DND-41 (cell line): ENCODE measurements around the gene CTIF.

Experiments
- ATAC-seq: fragments of 200-7000 bp; cut with Tn5 transposase; 3 replicates; pipeline ENCODE4 v1.9.1; 2021; ENCODE audit warnings: low read depth; ENCODE audit not compliant: insufficient read depth
- DNase-seq: peaks from one replicate; pipeline ENCODE4 v3.0.0-alpha.2; 2020
- H2AFZ ChIP-seq: 2 replicates; pipeline ENCODE4 v1.6.0; 2012; ENCODE audit warnings: low read depth, low read length
- H3K27ac ChIP-seq: 2 replicates; pipeline ENCODE4 v1.5.1; 2012; ENCODE audit warnings: low read length, inconsistent platforms
- H3K27me3 ChIP-seq: fragments of 200-600 bp; sonication (generic); 2 replicates; pipeline ENCODE4 v1.6.0; 2012; ENCODE audit warnings: low read length, mild to moderate bottlenecking, inconsistent platforms; ENCODE audit not compliant: insufficient read depth, poor library complexity
- H3K36me3 ChIP-seq: 2 replicates; pipeline ENCODE4 v1.5.1; 2012; ENCODE audit warnings: low read length, inconsistent platforms; ENCODE audit not compliant: insufficient read depth
- H3K4me1 ChIP-seq: 2 replicates; pipeline ENCODE4 v1.5.1; 2012; ENCODE audit warnings: mild to moderate bottlenecking, low read length; ENCODE audit not compliant: insufficient read depth
- H3K4me2 ChIP-seq: 2 replicates; pipeline ENCODE4 v1.6.0; 2012; ENCODE audit warnings: mild to moderate bottlenecking, moderate library complexity, low read length, inconsistent platforms; ENCODE audit not compliant: insufficient read depth
- H3K4me3 ChIP-seq, 2 experiments: fragments of 200-600 bp in 1 of 2; shearing (Covaris generic) in 1 of 2; 2 replicates each; pipeline ENCODE4 v1.5.1; 2012 to 2016; ENCODE audit warnings: inconsistent platforms in 2 of 2, low read length in 2 of 2, mild to moderate bottlenecking in 2 of 2, low read depth in 1 of 2, moderate library complexity in 1 of 2
- H3K79me2 ChIP-seq: 2 replicates; pipeline ENCODE4 v1.6.0; 2012; ENCODE audit warnings: low read length, inconsistent platforms; ENCODE audit not compliant: insufficient read depth
- H3K9ac ChIP-seq: 2 replicates; pipeline ENCODE4 v1.6.0; 2012; ENCODE audit warnings: low read depth, mild to moderate bottlenecking, inconsistent platforms, low read length, moderate library complexity
- H3K9me3 ChIP-seq: 2 replicates; pipeline ENCODE4 v1.5.1; 2012; ENCODE audit warnings: low read length, moderate library complexity, mild to moderate bottlenecking, inconsistent platforms; ENCODE audit not compliant: insufficient read depth, severe bottlenecking
- H4K20me1 ChIP-seq: 2 replicates; pipeline ENCODE4 v1.6.0; 2012; ENCODE audit warnings: low read length; ENCODE audit not compliant: insufficient read depth
- EZH2 ChIP-seq: IDR thresholded peaks from 3 replicates; pipeline ENCODE4 v1.6.1; 2012; ENCODE audit warnings: borderline replicate concordance, low read depth, mild to moderate bottlenecking, moderate library complexity, low read length, inconsistent platforms; ENCODE audit not compliant: severe bottlenecking
- TF ChIP-seq, protein P1 (sequence below): IDR thresholded peaks from 2 replicates; pipeline ENCODE4 v1.5.1; 2012; ENCODE audit warnings: borderline replicate concordance, low read length, moderate library complexity, mild to moderate bottlenecking; ENCODE audit not compliant: poor library complexity, severe bottlenecking; ENCODE audit errors: extremely low read depth

The CTIF gene

GRCh38 chr18:48884306-48884705, 345.5 kb downstream of the CTIF start:
- Histone ChIP-seq H3K9ac (no peak overlapping the region), H3K4me3 (no peak overlapping the region), H3K27ac (no peak overlapping the region), H2AFZ (no peak overlapping the region), H4K20me1 (no peaks in the 10 kb centered on the region), H3K4me1 (peaks cover 9% of the 10 kb centered on the region), H3K4me2 (no peak overlapping the region), H3K36me3 (no peaks in the 10 kb centered on the region), H3K79me2 (no peaks in the 10 kb centered on the region), H3K27me3 (no peaks in the 10 kb centered on the region), H3K9me3 (no peaks in the 10 kb centered on the region)
- DNase-seq, result no peak
- no peak for ATAC-seq
- TF ChIP-seq, protein P1, sequence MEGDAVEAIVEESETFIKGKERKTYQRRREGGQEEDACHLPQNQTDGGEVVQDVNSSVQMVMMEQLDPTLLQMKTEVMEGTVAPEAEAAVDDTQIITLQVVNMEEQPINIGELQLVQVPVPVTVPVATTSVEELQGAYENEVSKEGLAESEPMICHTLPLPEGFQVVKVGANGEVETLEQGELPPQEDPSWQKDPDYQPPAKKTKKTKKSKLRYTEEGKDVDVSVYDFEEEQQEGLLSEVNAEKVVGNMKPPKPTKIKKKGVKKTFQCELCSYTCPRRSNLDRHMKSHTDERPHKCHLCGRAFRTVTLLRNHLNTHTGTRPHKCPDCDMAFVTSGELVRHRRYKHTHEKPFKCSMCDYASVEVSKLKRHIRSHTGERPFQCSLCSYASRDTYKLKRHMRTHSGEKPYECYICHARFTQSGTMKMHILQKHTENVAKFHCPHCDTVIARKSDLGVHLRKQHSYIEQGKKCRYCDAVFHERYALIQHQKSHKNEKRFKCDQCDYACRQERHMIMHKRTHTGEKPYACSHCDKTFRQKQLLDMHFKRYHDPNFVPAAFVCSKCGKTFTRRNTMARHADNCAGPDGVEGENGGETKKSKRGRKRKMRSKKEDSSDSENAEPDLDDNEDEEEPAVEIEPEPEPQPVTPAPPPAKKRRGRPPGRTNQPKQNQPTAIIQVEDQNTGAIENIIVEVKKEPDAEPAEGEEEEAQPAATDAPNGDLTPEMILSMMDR, result no peak
- no peak for TF ChIP-seq EZH2

- Histone ChIP-seq H3K27ac (no peak overlapping the region), H4K20me1 (no peaks in the 10 kb centered on the region), H3K9me3 (no peaks in the 10 kb centered on the region), H3K79me2 (no peaks in the 10 kb centered on the region), H3K4me3 (no peak overlapping the region), H2AFZ (no peak overlapping the region), H3K4me2 (no peak overlapping the region), H3K4me1 (peaks cover 9% of the 10 kb centered on the region), H3K9ac (no peak overlapping the region), H3K27me3 (no peaks in the 10 kb centered on the region), H3K36me3 (no peaks in the 10 kb centered on the region)
- DNase-seq (no peak), ATAC-seq (no peak)
- TF ChIP-seq EZH2, result no peak
- TF ChIP-seq, protein P1, result no peak
Measured at GRCh38 chr18:48884771-48885170, 345.9 kb downstream of the CTIF start.

GRCh38 chr18:48885266-48885923, 346.6 kb downstream of the CTIF start:
- no peaks in the 10 kb centered on the region for H4K20me1 ChIP-seq
- TF ChIP-seq, protein P1, result no peak
- no peak for TF ChIP-seq EZH2

DNA sequence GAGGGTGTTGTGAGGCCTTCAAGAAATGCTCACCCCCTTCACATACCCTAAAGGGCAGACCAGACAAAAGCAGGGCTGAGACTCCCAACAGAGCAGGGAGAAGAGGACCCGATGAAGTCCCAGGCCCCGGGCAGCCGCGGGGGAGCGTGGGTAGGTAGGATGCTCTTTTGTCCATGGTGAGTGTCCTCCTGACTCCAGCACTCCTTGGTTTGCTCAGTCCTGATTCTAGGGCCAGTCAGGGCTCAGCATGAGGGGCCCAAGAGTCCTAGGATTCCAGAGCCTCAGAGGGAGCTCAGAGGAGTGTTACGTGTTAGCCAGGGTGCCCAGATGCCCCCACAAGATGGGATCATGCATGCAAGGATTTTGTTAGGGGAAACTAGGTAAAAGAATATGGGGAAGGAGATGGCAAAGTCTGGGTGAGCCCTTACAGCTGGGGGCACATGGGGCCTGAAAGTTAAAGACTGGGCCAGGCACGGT, 347.1 kb downstream of the CTIF start:
- no peak for ATAC-seq
- TF ChIP-seq, protein P1, result no peak
- no peak for TF ChIP-seq EZH2
- H3K4me3 ChIP-seq, result no peak overlapping the region
- no peaks in the 10 kb centered on the region for H3K79me2 ChIP-seq
- no peak overlapping the region for H3K4me2 ChIP-seq
- no peaks in the 10 kb centered on the region for H3K36me3 ChIP-seq
- no peak overlapping the region for H3K9ac ChIP-seq
- no peak overlapping the region for H3K27ac ChIP-seq
- no peaks in the 10 kb centered on the region for H3K27me3 ChIP-seq
- H2AFZ ChIP-seq, result no peak overlapping the region
- DNase-seq, result no peak
- H3K4me1 ChIP-seq, result peaks cover 2% of the 10 kb centered on the region; the same call in 1 of the 2 replicates
- no peaks in the 10 kb centered on the region for H4K20me1 ChIP-seq
- H3K9me3 ChIP-seq, result no peaks in the 10 kb centered on the region

More at GRCh38 chr18:48885266-48885923, 346.6 kb downstream of the CTIF start:
- Histone ChIP-seq H3K79me2 (no peaks in the 10 kb centered on the region), H3K4me2 (no peak overlapping the region), H3K9me3 (no peaks in the 10 kb centered on the region), H3K9ac (no peak overlapping the region), H3K36me3 (no peaks in the 10 kb centered on the region), H3K4me1 (peaks cover 7% of the 10 kb centered on the region), H2AFZ (no peak overlapping the region), H3K27ac (no peak overlapping the region), H3K27me3 (no peaks in the 10 kb centered on the region), H3K4me3 (no peak overlapping the region)
- no peak for ATAC-seq
- no peak for DNase-seq
